Measurements from ENCODE around the gene PPP1R16B. TPM values are rescaled to one million over a fixed set of nuclear protein-coding genes. Genes with fewer than 3 reads are reported as not detected.

The PPP1R16B gene
- total RNA-seq, 4 donors from 2014 or later = 0.99 to 6.7 (median 3.6) TPM

DNA sequence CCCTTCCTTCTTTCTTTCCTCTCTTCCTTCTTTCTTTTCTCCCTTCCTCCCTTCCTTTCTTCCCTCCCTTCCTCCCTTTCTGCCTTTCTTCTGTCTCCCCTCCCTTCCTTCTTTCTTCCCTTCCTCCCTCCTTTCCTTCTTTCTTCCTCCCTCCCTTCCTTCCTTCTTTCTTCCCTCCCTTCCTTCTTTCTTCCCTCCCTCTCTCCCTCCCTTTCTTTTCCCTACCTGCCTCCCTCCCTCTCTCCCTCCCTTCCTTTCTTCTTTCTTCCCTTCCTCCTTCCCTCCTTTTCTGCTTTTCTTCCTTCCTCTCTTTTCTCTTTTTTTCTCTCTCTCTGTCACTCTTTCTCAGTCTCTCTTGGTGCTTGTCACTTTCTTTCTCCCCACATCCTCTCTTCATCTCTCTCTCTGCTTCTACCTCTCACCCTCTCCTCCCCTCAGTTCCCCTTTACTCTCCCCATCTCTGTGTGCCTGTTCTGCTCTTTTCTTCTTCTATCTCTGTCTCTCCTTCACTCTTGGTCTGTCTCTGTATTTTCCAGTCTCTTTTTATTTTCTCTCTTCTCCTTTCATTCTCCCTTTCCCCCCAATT is 90.6 kb downstream of the PPP1R16B start:
- Histone ChIP-seq H3K9me3 (no peaks in the 10 kb centered on the region), H3K4me3 (no peak overlapping the region), H3K4me1 (peaks cover 5 to 15% (median 7%) of the 10 kb centered on the region in 3 donors), H3K36me3 (no peaks in the 10 kb centered on the region), H3K27me3 (peaks cover 0 to 38% (median 0%) of the 10 kb centered on the region in 4 donors), H3K27ac (no peak overlapping the region)
- no peak for DNase-seq
- intact Hi-C loops (cut with DNase I) = loop anchor here (5.0 kb wide), 1 partner anchor 249 kb away; no protein-coding TSS in a partner anchor
- TF ChIP-seq, protein P1, sequence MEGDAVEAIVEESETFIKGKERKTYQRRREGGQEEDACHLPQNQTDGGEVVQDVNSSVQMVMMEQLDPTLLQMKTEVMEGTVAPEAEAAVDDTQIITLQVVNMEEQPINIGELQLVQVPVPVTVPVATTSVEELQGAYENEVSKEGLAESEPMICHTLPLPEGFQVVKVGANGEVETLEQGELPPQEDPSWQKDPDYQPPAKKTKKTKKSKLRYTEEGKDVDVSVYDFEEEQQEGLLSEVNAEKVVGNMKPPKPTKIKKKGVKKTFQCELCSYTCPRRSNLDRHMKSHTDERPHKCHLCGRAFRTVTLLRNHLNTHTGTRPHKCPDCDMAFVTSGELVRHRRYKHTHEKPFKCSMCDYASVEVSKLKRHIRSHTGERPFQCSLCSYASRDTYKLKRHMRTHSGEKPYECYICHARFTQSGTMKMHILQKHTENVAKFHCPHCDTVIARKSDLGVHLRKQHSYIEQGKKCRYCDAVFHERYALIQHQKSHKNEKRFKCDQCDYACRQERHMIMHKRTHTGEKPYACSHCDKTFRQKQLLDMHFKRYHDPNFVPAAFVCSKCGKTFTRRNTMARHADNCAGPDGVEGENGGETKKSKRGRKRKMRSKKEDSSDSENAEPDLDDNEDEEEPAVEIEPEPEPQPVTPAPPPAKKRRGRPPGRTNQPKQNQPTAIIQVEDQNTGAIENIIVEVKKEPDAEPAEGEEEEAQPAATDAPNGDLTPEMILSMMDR (IDR thresholded peaks at IDR 0.05) = no peak
- no peak for TF ChIP-seq POLR2A (IDR thresholded peaks at IDR 0.05)

DNA sequence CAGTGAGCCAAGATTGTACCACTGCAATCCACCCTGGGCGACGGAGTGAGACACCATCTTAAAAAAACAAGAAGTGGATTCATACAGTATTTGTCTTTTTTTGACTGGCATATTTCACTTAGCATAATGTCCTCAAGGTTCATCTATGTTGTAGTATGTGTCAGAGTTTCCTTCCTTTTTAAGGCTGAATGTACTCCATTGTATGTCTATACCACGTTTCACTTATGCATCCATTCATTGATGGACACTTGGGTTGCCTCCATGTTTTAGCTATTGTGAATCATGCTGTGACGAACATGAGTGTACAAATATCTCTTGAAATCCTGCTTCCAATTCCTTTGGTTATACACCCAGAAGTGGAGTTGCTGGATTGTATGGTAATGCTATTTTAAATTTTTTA is 91.8 kb downstream of the PPP1R16B start:
- Histone ChIP-seq H3K4me1 (peaks cover 5 to 15% (median 7%) of the 10 kb centered on the region in 3 donors), H3K4me3 (no peak overlapping the region), H3K27me3 (peaks cover 0 to 34% (median 0%) of the 10 kb centered on the region in 4 donors), H3K9me3 (no peaks in the 10 kb centered on the region), H3K27ac (no peak overlapping the region), H3K36me3 (peaks cover 0 to under 1% (median 0%) of the 10 kb centered on the region in 3 donors)
- intact Hi-C loops (cut with DNase I) = loop anchor here (5.0 kb wide), 1 partner anchor 250 kb away; no protein-coding TSS in a partner anchor
- DNase-seq = no peak
- no peak for TF ChIP-seq POLR2A (IDR thresholded peaks at IDR 0.05)
- TF ChIP-seq, protein P1 (IDR thresholded peaks at IDR 0.05) = no peak
- WGBS, 2 donors = 80 to 83% methylated on average over 4 of the region's 4 CpGs

DNA sequence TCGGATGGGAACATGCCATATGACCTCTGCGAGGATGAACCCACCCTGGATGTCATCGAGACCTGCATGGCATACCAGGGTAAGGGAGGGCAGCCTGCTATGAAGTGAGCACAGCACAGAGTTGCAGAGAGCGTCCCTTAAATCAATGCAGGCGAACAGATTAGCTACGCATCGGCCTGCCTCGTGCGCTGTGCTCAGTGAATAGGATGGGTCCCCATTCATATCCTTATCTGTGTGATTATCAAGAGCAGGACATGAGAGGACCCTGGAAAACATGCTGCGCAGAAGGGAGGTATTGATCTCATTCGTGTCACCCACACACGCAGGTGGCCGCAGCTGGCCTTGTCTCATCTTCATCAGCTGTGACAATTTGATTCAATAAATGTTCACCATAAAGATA is 95.1 kb downstream of the PPP1R16B start:
- intact Hi-C loops (cut with DNase I) = no loop called here
- WGBS, 2 donors = 83 to 93% methylated on average over 10 to 12 of the region's 13 CpGs
- Histone ChIP-seq H3K27me3 (peaks cover 0 to 12% (median 0%) of the 10 kb centered on the region in 4 donors), H3K4me1 (no peaks in the 10 kb centered on the region), H3K36me3 (peaks cover 0 to 22% (median 0%) of the 10 kb centered on the region in 3 donors), H3K27ac (no peak overlapping the region), H3K4me3 (no peak overlapping the region), H3K9me3 (peaks cover 0 to 10% (median 8%) of the 10 kb centered on the region in 3 donors)
- no peak for DNase-seq
- no peak for TF ChIP-seq POLR2A (IDR thresholded peaks at IDR 0.05)
- TF ChIP-seq, protein P1 (IDR thresholded peaks at IDR 0.05) = no peak

DNA sequence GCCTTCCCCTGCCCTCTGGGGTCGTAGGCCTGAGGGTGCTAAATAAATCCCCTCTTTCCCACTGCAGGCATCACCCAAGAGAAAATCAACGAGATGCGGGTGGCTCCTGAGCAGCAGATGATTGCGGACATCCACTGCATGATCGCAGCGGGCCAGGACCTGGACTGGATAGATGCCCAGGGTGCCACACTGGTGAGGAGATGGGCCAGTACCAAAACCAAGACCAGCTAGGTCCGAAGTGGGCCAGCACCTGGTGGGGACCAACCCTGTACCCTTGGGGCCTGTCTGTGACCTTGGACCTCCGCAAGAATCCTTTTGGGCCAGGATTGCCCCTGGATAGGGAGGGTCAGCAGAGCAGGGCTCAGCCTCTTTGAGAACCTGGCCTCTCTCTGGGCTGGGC is 97.1 kb downstream of the PPP1R16B start:
- peaks cover 0 to 12% (median 0%) of the 10 kb centered on the region in 4 donors for H3K27me3 ChIP-seq
- 60 to 93% methylated on average over 2 of the region's 8 CpGs for WGBS, 2 donors
- H3K9me3 ChIP-seq = peaks cover 0 to 14% (median 8%) of the 10 kb centered on the region in 3 donors
- no peak for DNase-seq
- H3K4me1 ChIP-seq = no peaks in the 10 kb centered on the region
- H3K4me3 ChIP-seq = no peak overlapping the region
- peaks cover 0 to 22% (median 0%) of the 10 kb centered on the region in 3 donors for H3K36me3 ChIP-seq
- intact Hi-C loops (cut with DNase I) = no loop called here
- TF ChIP-seq POLR2A (IDR thresholded peaks at IDR 0.05) = no peak
- TF ChIP-seq, protein P1 (IDR thresholded peaks at IDR 0.05) = no peak
- H3K27ac ChIP-seq = no peak overlapping the region

DNA sequence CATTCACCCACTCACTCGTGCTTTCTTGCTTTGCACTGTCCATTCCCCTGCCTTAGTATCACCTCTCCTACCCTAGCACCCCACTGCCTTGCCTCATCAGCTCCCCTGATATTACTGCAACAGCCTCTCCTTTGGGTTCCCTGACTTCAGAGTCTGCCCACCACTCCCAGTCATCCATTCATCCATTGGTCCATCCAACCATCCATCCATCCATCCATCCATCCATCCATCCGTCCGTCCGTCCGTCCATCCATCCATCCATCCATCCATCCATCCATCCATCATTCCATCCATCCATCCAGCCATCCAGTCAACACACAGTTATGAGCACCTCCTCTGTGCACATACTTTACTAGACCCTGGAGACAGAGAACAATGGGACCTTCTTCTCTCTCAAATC is 97.8 kb downstream of the PPP1R16B start:
- H3K9me3 ChIP-seq = peaks cover 0 to 14% (median 8%) of the 10 kb centered on the region in 3 donors
- WGBS, 2 donors = 41 to 64% methylated on average over 5 of the region's 5 CpGs
- no peak overlapping the region for H3K4me3 ChIP-seq
- H3K27me3 ChIP-seq = peaks cover 0 to 12% (median 0%) of the 10 kb centered on the region in 4 donors
- H3K36me3 ChIP-seq = peaks cover 0 to 30% (median 0%) of the 10 kb centered on the region in 3 donors
- no peak overlapping the region for H3K27ac ChIP-seq
- DNase-seq = no peak
- H3K4me1 ChIP-seq = no peaks in the 10 kb centered on the region
- TF ChIP-seq POLR2A (IDR thresholded peaks at IDR 0.05) = no peak
- TF ChIP-seq, protein P1 (IDR thresholded peaks at IDR 0.05) = no peak
- intact Hi-C loops (cut with DNase I) = no loop called here
